ENCODE measurements around the gene PRR12.

DNA sequence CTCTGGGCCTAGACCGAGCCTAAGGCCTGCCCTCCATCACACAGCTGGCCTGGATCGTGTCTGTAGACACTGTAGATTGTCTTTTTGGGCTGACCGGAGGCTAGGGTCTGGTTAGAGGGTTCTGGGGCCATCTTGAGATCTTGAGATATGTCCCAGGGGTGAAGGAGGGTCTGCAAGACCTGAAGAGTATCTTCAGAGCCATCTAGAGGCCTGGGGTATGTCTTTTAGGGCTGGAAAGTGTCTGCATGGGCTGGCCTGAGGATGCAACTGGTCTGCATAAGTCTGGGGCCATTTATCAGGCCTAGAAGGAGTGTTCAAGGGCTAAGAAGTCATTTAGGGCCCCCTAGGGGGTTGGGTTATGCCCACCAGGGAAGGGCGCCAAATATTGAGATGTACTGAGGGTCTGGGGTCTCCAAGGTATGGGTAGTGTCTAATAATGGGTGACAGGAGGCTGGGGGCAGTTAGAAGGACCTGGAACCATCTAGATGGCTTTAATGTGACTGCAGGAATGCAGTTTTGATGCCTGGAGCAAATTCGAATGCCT lies 51.6 kb downstream of the PRR12 start:
- TF ChIP-seq POLR2AphosphoS5 (IDR thresholded peaks at IDR 0.05), result no peak
- TF ChIP-seq, protein P1, sequence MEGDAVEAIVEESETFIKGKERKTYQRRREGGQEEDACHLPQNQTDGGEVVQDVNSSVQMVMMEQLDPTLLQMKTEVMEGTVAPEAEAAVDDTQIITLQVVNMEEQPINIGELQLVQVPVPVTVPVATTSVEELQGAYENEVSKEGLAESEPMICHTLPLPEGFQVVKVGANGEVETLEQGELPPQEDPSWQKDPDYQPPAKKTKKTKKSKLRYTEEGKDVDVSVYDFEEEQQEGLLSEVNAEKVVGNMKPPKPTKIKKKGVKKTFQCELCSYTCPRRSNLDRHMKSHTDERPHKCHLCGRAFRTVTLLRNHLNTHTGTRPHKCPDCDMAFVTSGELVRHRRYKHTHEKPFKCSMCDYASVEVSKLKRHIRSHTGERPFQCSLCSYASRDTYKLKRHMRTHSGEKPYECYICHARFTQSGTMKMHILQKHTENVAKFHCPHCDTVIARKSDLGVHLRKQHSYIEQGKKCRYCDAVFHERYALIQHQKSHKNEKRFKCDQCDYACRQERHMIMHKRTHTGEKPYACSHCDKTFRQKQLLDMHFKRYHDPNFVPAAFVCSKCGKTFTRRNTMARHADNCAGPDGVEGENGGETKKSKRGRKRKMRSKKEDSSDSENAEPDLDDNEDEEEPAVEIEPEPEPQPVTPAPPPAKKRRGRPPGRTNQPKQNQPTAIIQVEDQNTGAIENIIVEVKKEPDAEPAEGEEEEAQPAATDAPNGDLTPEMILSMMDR (IDR thresholded peaks at IDR 0.05 in 8 of 11, conservative IDR thresholded peaks at IDR 0.05 in 3 of 11), result no peak
